CD4-positive, CD25-positive, alpha-beta regulatory T cell (primary cell): ENCODE results near the gene CRELD2. TPM values are rescaled to one million over a fixed set of nuclear protein-coding genes. Genes with fewer than 3 reads are reported as not detected.

Experiments
- ATAC-seq, 2 donors: fragments of 150-1000 bp; cut with Tn5 transposase; one replicate each; pipeline ENCODE4 v1.10.0; 2021; ENCODE audit warnings: low read depth in 2 of 2, moderate number of reproducible peaks in 2 of 2, moderate library complexity in 1 of 2
- DNase-seq, 3 donors: peaks; one replicate each; pipeline versions ENCODE4 v3.0.0 to v3.0.0-alpha.2; 2012 to 2022; ENCODE audit warnings: mixed read lengths in 1 of 3
- H3K27ac ChIP-seq: one replicate; pipeline ENCODE4 v1.7.0; 2013; ENCODE audit warnings: mild to moderate bottlenecking, low read length; ENCODE audit not compliant: insufficient read depth, poor library complexity, severe bottlenecking
- H3K27me3 ChIP-seq: one replicate; pipeline ENCODE4 v1.7.0; 2013; ENCODE audit warnings: low read length; ENCODE audit not compliant: control insufficient read depth, insufficient read depth
- H3K36me3 ChIP-seq: one replicate; pipeline ENCODE4 v1.7.0; 2013; ENCODE audit warnings: mild to moderate bottlenecking, low read length, moderate library complexity; ENCODE audit not compliant: control insufficient read depth, insufficient read depth
- H3K4me1 ChIP-seq: 2 replicates; pipeline ENCODE4 v1.7.0; 2013; ENCODE audit warnings: mild to moderate bottlenecking, low read length; ENCODE audit not compliant: insufficient read depth, control insufficient read depth, poor library complexity, severe bottlenecking
- H3K4me3 ChIP-seq: one replicate; pipeline ENCODE4 v1.7.0; 2013; ENCODE audit warnings: low read depth, mild to moderate bottlenecking, low read length, moderate library complexity
- H3K9me3 ChIP-seq, 2 experiments: 1 replicate in 1 of 2; 2 replicates in 1 of 2; pipeline ENCODE4 v1.7.0; 2013; ENCODE audit warnings: low read length in 2 of 2, mild to moderate bottlenecking in 1 of 2, moderate library complexity in 1 of 2; ENCODE audit not compliant: control insufficient read depth in 2 of 2
- H3K27ac Mint-ChIP-seq, 3 donors: one replicate each; pipeline ENCODE4 v1.8.0; 2020 to 2022; ENCODE audit warnings: mild to moderate bottlenecking in 3 of 3, mixed read lengths in 3 of 3, moderate library complexity in 2 of 3
- H3K27me3 Mint-ChIP-seq: one replicate; pipeline ENCODE4 v1.8.0; 2022; ENCODE audit warnings: mild to moderate bottlenecking, mixed read lengths
- H3K36me3 Mint-ChIP-seq: one replicate; pipeline ENCODE4 v1.8.0; 2020; ENCODE audit warnings: mixed read lengths
- H3K4me1 Mint-ChIP-seq, 4 donors: one replicate each; pipeline ENCODE4 v1.8.0; 2020 to 2022; ENCODE audit warnings: mixed read lengths in 4 of 4, mild to moderate bottlenecking in 1 of 4
- H3K4me3 Mint-ChIP-seq, 4 donors: one replicate each; pipeline ENCODE4 v1.8.0; 2020 to 2022; ENCODE audit warnings: mild to moderate bottlenecking in 4 of 4, mixed read lengths in 4 of 4, moderate library complexity in 3 of 4
- H3K9me3 Mint-ChIP-seq, 7 donors: one replicate each; pipeline ENCODE4 v1.8.0; 2020 to 2022; ENCODE audit warnings: mixed read lengths in 7 of 7, mild to moderate bottlenecking in 3 of 7, moderate library complexity in 2 of 7
- polyA plus RNA-seq, 4 donors: library from polyadenylated mRNA; unstranded; fragments of 300-500 nt; fragmentation: Illumina TruSeq; gene quantifications; one replicate each; pipeline ENCODE4 v1.2.3, GENCODE V29; 2021
- total RNA-seq: library from RNA; stranded (reverse); gene quantifications from one replicate; pipeline ENCODE4 v1.2.3, GENCODE V29; 2022

Gene CRELD2
- total and polyA plus RNA-seq, 5 donors from 2014 or later, result 22.4 to 38.2 (median 37.8) TPM

DNA sequence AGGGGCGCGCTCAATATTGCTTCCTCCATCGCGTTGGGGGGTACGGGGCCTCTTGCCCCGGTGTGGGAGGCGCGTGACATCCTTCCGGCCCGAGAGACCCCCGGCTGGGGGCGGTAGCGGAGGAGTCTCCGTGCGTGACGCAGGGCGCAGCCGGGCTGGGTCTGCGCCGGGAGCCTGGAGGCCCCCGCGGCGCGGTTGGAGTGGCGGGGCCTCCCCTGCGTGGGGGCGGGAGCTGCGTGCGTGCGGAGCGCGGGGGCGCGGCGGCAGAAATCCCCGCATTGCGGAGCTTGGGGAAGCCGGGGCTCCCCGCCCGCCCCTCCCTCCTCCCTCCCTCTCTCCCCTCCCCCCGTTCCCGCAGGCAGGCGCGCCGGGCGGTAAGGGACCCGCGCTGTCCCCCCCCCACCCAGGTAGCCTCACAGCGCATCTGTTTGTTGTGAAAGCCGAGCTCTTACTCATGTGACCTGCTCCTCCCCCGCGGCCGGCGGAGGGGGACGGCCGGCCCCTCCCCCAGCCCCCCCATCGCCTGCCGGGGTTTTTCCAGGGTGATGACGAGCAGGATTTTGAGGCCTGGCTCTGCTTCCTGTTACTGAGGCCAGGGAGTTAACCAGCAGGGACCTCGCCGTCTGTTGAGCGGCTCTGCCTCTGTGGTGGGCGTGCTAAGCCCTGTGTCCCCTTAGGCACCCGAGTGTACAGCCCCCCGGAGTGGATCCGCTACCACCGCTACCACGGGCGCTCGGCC, 43.7 kb downstream of the CRELD2 start:
- H3K36me3 Mint-ChIP-seq, result peaks cover 6% of the 10 kb centered on the region
- no peak overlapping the region for H3K4me3 ChIP-seq
- H3K9me3 ChIP-seq, result no peaks in the 10 kb centered on the region
- ATAC-seq, result peak; percentile 6 to 7
- H3K4me3 Mint-ChIP-seq, result peak overlapping the region; percentile 89 to 96 (median 94)
- no peaks in the 10 kb centered on the region for H3K27me3 ChIP-seq
- peak; percentile 73 to 84 (median 77) for DNase-seq
- H3K27ac ChIP-seq, result peak overlapping the region; percentile 98
- H3K4me1 Mint-ChIP-seq, result peaks cover 2 to 32% (median 7%) of the 10 kb centered on the region in 4 donors
- H3K4me1 ChIP-seq, result peaks cover 52% of the 10 kb centered on the region
- H3K9me3 Mint-ChIP-seq, result peaks cover 0 to 2% (median 0%) of the 10 kb centered on the region in 7 donors
- peaks cover 13% of the 10 kb centered on the region for H3K27me3 Mint-ChIP-seq
- peaks cover 13% of the 10 kb centered on the region for H3K36me3 ChIP-seq
- peak overlapping the region; percentile 90 to 96 (median 93) for H3K27ac Mint-ChIP-seq

DNA sequence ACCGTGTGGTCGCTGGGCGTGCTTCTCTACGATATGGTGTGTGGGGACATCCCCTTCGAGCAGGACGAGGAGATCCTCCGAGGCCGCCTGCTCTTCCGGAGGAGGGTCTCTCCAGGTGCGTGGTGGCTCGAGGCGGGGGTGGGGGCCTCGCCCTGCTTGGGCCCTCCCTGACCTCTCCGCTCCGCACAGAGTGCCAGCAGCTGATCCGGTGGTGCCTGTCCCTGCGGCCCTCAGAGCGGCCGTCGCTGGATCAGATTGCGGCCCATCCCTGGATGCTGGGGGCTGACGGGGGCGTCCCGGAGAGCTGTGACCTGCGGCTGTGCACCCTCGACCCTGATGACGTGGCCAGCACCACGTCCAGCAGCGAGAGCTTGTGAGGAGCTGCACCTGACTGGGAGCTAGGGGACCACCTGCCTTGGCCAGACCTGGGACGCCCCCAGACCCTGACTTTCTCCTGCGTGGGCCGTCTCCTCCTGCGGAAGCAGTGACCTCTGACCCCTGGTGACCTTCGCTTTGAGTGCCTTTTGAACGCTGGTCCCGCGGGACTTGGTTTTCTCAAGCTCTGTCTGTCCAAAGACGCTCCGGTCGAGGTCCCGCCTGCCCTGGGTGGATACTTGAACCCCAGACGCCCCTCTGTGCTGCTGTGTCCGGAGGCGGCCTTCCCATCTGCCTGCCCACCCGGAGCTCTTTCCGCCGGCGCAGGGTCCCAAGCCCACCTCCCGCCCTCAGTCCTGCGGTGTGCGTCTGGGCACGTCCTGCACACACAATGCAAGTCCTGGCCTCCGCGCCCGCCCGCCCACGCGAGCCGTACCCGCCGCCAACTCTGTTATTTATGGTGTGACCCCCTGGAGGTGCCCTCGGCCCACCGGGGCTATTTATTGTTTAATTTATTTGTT, 44.6 kb downstream of the CRELD2 start:
- H3K36me3 Mint-ChIP-seq, result peaks cover 6% of the 10 kb centered on the region
- peak overlapping the region; percentile 98 for H3K27ac ChIP-seq
- no peak for DNase-seq
- no peaks in the 10 kb centered on the region for H3K9me3 ChIP-seq
- H3K27me3 Mint-ChIP-seq, result peaks cover 13% of the 10 kb centered on the region
- H3K36me3 ChIP-seq, result peaks cover 13% of the 10 kb centered on the region
- H3K4me3 ChIP-seq, result peak overlapping the region; percentile 35
- H3K4me3 Mint-ChIP-seq, result peak overlapping the region; percentile 83 to 96 (median 94)
- peaks cover 2 to 39% (median 7%) of the 10 kb centered on the region in 4 donors for H3K4me1 Mint-ChIP-seq
- peaks cover 52% of the 10 kb centered on the region for H3K4me1 ChIP-seq
- H3K27ac Mint-ChIP-seq, result peak overlapping the region; percentile 85 to 95 (median 85)
- H3K27me3 ChIP-seq, result no peaks in the 10 kb centered on the region
- peaks cover 0 to 2% (median 0%) of the 10 kb centered on the region in 7 donors for H3K9me3 Mint-ChIP-seq
- no peak for ATAC-seq

DNA sequence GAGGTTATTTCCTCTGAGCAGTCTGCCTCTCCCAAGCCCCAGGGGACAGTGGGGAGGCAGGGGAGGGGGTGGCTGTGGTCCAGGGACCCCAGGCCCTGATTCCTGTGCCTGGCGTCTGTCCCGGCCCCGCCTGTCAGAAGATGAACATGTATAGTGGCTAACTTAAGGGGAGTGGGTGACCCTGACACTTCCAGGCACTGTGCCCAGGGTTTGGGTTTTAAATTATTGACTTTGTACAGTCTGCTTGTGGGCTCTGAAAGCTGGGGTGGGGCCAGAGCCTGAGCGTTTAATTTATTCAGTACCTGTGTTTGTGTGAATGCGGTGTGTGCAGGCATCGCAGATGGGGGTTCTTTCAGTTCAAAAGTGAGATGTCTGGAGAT, 45.2 kb downstream of the CRELD2 start:
- Histone ChIP-seq H3K9me3 (no peaks in the 10 kb centered on the region), H3K4me1 (peaks cover 52% of the 10 kb centered on the region), H3K27ac (peak overlapping the region; percentile 98), H3K4me3 (peak overlapping the region; percentile 35), H3K36me3 (peaks cover 13% of the 10 kb centered on the region), H3K27me3 (no peaks in the 10 kb centered on the region)
- peaks cover 13% of the 10 kb centered on the region for H3K27me3 Mint-ChIP-seq
- H3K9me3 Mint-ChIP-seq, result peaks cover 0 to 2% (median 0%) of the 10 kb centered on the region in 7 donors
- peaks cover 2 to 40% (median 7%) of the 10 kb centered on the region in 4 donors for H3K4me1 Mint-ChIP-seq
- H3K36me3 Mint-ChIP-seq, result peaks cover 6% of the 10 kb centered on the region
- DNase-seq (no peak), ATAC-seq (no peak)
- peak overlapping the region; percentile 85 to 95 (median 85) for H3K27ac Mint-ChIP-seq
- peak overlapping the region; percentile 75 to 95 (median 92) for H3K4me3 Mint-ChIP-seq

DNA sequence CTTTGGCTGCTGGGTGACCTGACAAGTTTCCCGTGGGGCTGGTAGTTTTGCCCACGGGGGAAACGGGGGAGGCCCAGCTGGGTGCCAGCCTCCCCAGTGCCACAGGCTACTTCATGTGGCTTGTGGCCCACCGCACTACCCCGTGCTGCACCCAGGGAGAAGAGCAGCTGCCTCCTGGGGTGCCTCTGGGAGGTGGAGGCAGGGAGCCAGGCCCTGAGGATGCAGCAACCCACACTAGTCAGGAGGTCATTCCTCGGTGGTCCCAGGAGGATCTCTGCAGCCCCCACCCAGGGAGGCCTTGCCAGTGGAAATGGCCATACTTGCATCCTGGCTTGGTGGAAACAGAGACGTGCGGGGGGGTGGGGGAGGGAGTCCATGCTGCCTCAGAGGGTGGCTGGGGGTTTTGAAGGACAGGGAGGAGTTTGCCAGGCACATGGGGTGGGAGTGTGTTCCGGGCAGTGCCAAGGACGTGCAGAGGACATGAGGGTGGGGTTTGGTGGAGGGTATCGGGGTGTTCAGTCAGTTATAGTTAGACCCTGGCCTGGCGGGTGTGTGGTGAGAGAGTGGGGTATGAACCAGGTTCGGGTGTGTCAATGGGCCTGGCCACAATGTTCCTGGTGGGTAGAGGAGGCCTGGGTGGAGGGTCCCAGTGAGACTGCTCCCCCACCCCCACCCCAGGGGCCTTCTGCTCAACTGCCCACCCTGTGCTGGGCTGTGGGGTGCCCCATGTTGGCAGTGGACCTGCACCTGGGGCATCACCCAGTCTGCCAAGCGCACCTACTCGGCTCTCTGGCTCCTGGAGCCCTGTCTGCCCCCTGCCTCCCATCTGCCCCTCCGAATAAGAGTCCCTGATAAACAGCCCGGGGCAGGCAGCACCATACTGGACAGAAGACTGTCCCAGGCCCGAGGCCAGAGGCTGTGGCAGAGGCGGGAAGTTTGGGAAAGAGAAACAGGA, 46.0 kb downstream of the CRELD2 start:
- peak overlapping the region; percentile 35 for H3K4me3 ChIP-seq
- peak overlapping the region; percentile 75 to 95 (median 92) for H3K4me3 Mint-ChIP-seq
- DNase-seq (peak in 1 of 3 donors; percentile 45), ATAC-seq (no peak)
- peak overlapping the region; percentile 85 to 95 (median 85) for H3K27ac Mint-ChIP-seq
- peaks cover 13% of the 10 kb centered on the region for H3K36me3 ChIP-seq
- peaks cover 2 to 33% (median 7%) of the 10 kb centered on the region in 4 donors for H3K4me1 Mint-ChIP-seq
- H3K36me3 Mint-ChIP-seq, result peaks cover 6% of the 10 kb centered on the region
- peaks cover 0 to 2% (median 0%) of the 10 kb centered on the region in 7 donors for H3K9me3 Mint-ChIP-seq
- H3K27me3 ChIP-seq, result no peaks in the 10 kb centered on the region
- peak overlapping the region; percentile 98 for H3K27ac ChIP-seq
- H3K9me3 ChIP-seq, result no peaks in the 10 kb centered on the region
- H3K27me3 Mint-ChIP-seq, result peaks cover 8% of the 10 kb centered on the region
- peaks cover 50% of the 10 kb centered on the region for H3K4me1 ChIP-seq

DNA sequence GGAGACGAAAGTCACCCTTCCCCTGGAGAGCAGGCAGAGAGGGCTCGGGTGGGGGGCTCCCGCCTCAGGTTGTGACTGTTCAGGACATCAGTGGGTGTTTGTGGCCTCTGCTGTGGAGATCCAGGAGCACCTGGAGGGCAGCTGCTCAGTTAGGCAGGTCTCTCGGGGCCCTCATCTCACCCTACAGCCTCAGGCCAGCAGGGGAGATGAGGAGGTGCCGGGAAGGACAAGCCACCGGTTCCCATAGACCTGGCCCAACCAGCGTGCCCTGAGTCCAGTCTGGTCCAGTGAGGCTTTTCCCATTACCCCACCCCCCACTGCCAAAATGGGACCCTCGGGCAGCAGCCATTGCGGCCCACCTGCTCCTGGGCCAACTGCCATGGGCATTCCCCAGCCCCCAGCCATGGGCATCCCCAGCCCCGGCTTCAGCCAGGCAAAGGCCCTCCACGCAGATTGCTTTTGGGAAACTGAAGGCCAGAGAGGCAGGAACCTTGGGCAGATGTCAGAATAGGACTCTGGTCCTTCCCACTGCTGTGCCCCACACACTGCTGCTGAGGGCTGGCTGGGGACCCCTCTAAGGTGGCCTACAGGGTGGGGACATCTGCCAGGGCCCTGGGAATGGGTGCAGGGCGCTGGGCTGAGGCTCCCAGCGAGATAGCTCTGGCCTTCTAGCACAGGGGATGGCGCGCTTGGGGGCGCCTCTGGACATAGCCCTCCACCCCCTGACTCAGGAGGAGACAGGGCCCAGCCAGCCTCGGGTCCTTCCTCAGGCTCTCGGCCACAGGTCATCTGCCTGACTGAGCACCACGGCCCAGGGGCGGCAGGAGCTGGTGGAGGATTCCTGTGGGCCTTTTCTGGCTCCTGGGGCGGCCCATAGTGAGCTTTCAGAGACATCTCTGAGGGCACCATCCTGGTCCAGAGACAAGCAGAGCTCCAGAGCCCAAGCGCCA, 46.9 kb downstream of the CRELD2 start:
- no peak for DNase-seq
- H3K27ac ChIP-seq, result peak overlapping the region; percentile 98
- H3K9me3 Mint-ChIP-seq, result peaks cover 0 to 2% (median 0%) of the 10 kb centered on the region in 7 donors

DNA sequence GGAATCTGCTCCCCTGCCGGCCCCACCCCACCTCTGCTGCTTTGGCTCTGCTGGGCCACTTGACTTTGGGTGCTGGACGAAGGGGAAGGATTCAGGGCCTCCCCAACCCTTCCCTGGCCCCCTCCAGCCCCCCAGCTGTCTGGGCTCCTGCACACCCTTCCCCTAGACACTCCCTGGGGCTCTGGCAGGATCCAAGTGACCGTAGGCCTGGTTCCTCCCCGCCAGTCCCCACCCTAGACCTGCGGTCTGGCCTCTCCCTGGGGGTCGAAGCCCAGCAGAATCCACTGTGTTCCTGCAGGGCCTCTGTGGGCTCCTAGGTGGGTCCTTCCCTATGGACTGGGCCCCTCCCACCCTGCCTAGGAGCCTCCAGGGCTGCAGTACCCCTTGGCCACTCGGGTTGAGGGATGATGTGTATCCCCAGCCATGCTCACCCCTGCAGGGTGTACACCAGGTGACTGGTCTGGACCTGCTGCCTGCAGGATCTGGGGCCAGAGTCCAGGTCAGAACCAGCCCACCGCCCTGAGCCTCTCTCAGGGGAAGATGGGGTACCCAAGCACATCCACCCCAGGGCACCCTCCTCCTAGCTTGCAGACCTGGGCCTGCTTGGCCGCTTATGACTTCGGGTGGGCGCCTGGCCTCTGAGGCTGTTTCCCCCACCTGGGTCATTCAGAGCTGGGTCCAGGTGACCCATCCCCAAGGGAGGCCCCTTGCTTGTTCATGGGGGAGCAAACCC, 47.8 kb downstream of the CRELD2 start:
- Histone ChIP-seq H3K27me3 (no peaks in the 10 kb centered on the region), H3K4me1 (peaks cover 58% of the 10 kb centered on the region), H3K36me3 (peaks cover 13% of the 10 kb centered on the region), H3K4me3 (no peak overlapping the region), H3K27ac (peak overlapping the region; percentile 14), H3K9me3 (no peaks in the 10 kb centered on the region)
- Mint-ChIP-seq H3K27ac (no peak overlapping the region), H3K9me3 (peaks cover 0 to 2% (median 0%) of the 10 kb centered on the region in 7 donors), H3K4me1 (peaks cover 5 to 48% (median 14%) of the 10 kb centered on the region in 4 donors), H3K4me3 (peak overlapping the region in 2 of 4 donors; percentile 56 to 65), H3K36me3 (peaks cover 6% of the 10 kb centered on the region), H3K27me3 (peaks cover 14% of the 10 kb centered on the region)
- no peak for DNase-seq
- ATAC-seq, result no peak

More for the DNA sequence above, 46.9 kb downstream of the CRELD2 start:
- no peaks in the 10 kb centered on the region for H3K27me3 ChIP-seq
- no peak for ATAC-seq
- H3K27me3 Mint-ChIP-seq, result peaks cover 8% of the 10 kb centered on the region
- H3K9me3 ChIP-seq, result no peaks in the 10 kb centered on the region
- H3K4me1 Mint-ChIP-seq, result peaks cover 2 to 40% (median 9%) of the 10 kb centered on the region in 4 donors
- H3K36me3 ChIP-seq, result peaks cover 13% of the 10 kb centered on the region
- peaks cover 6% of the 10 kb centered on the region for H3K36me3 Mint-ChIP-seq
- H3K4me1 ChIP-seq, result peaks cover 50% of the 10 kb centered on the region
- H3K4me3 Mint-ChIP-seq, result peak overlapping the region in 3 of 4 donors; percentile 21 to 56 (median 51)
- peak overlapping the region in 1 of 3 donors; percentile 76 for H3K27ac Mint-ChIP-seq
- no peak overlapping the region for H3K4me3 ChIP-seq
